BJ (cell line): ENCODE measurements around the gene TAF4. TPM values are rescaled to one million over a fixed set of nuclear protein-coding genes. Genes with fewer than 3 reads are reported as not detected.

Experiments
- CTCF ChIA-PET: fragments of 350-600 bp; formaldehyde crosslinking; extraction: SDS; loops from one replicate; lab custom pipeline; 2021; ENCODE audit warnings: antibody characterized with exemption, inconsistent platforms; lab: Yijun Ruan, JAX
- POLR2A ChIA-PET: fragments of 300-600 bp; sonication (Branson Sonifier 250); formaldehyde crosslinking; extraction: SDS; loops from one replicate; lab custom pipeline; 2021; ENCODE audit warnings: antibody characterized with exemption; lab: Charles Lee
- DNase-seq: peaks from one replicate; pipeline ENCODE4 v3.0.0-alpha.2; 2011; ENCODE audit warnings: low read depth
- H3K27me3 ChIP-seq: 2 replicates; pipeline ENCODE4 v1.6.0; 2011; ENCODE audit warnings: low read length; ENCODE audit not compliant: control insufficient read depth, insufficient read depth
- H3K36me3 ChIP-seq: 2 replicates; pipeline ENCODE4 v1.5.1; 2011; ENCODE audit warnings: low read length; ENCODE audit not compliant: control insufficient read depth, insufficient read depth
- H3K4me3 ChIP-seq: 2 replicates; pipeline ENCODE4 v1.5.1; 2011; ENCODE audit warnings: low read depth, mild to moderate bottlenecking, control low read depth, low read length
- CTCF ChIP-seq: IDR thresholded peaks from 2 replicates; pipeline ENCODE4 v1.5.1; 2011; ENCODE audit warnings: low read depth, mild to moderate bottlenecking, control low read depth, inconsistent platforms, low read length, moderate library complexity; ENCODE audit not compliant: insufficient read depth
- polyA plus RNA-seq: library from polyadenylated mRNA; depleted of rRNA; stranded (reverse); fragments of >200 nt; gene quantifications from 2 replicates; pipeline ENCODE4 v1.2.3, GENCODE V29; 2011

The TAF4 gene
- polyA plus RNA-seq, 1 experiment, result 1.2 TPM

- CTCF ChIA-PET, result no interaction called here
- no peak for DNase-seq
- POLR2A ChIA-PET, result no interaction called here
- Histone ChIP-seq H3K4me3 (no peak overlapping the region), H3K36me3 (no peaks in the 10 kb centered on the region; the same call in 1 of the 2 replicates), H3K27me3 (no peaks in the 10 kb centered on the region)
- TF ChIP-seq CTCF, result no peak
These were observed 35.7 kb downstream of the TAF4 start for GRCh38 chr20:62029949-62030348.

- ChIA-PET CTCF (interaction anchor here (0.6 to 1.1 kb wide), 2 partner anchors 12 to 24 kb away, joined by 3 to 7 read pairs; no protein-coding TSS in a partner anchor), POLR2A (no interaction called here)
- Histone ChIP-seq H3K4me3 (no peak overlapping the region), H3K36me3 (no peaks in the 10 kb centered on the region; the same call in 1 of the 2 replicates), H3K27me3 (no peaks in the 10 kb centered on the region)
- no peak for TF ChIP-seq CTCF
- no peak for DNase-seq
These were observed 36.4 kb downstream of the TAF4 start for GRCh38 chr20:62029296-62029695.

GRCh38 chr20:62028384-62028783 lies 37.3 kb downstream of the TAF4 start:
- Histone ChIP-seq H3K36me3 (no peaks in the 10 kb centered on the region; the same call in 1 of the 2 replicates), H3K27me3 (no peaks in the 10 kb centered on the region), H3K4me3 (no peak overlapping the region)
- no peak for TF ChIP-seq CTCF
- no peak for DNase-seq
- CTCF ChIA-PET, result interaction anchor here (1.1 kb wide), 1 partner anchor 11 kb away, joined by 7 read pairs; no protein-coding TSS in a partner anchor
- POLR2A ChIA-PET, result no interaction called here

- DNase-seq, result no peak
- H3K36me3 ChIP-seq, result no peaks in the 10 kb centered on the region
- ChIA-PET CTCF (interaction anchor here (2.4 to 3.0 kb wide), 2 partner anchors 93 to 105 kb away, joined by 11 to 14 read pairs; partner anchors contain the start of gene LSM14B), POLR2A (no interaction called here)
- H3K27me3 ChIP-seq, result no peaks in the 10 kb centered on the region
- TF ChIP-seq CTCF, result no peak
- no peak overlapping the region for H3K4me3 ChIP-seq
These were observed 37.9 kb downstream of the TAF4 start for GRCh38 chr20:62027698-62028321.

GRCh38 chr20:62027116-62027515 lies 38.6 kb downstream of the TAF4 start:
- Histone ChIP-seq H3K27me3 (no peaks in the 10 kb centered on the region), H3K36me3 (no peaks in the 10 kb centered on the region), H3K4me3 (no peak overlapping the region)
- ChIA-PET POLR2A (no interaction called here), CTCF (interaction anchor here (1.0 to 3.0 kb wide), 11 partner anchors 11 to 114 kb away, joined by 3 to 16 read pairs (median 10); partner anchors contain the start of gene LSM14B)
- DNase-seq, result no peak
- no peak for TF ChIP-seq CTCF
